Naive B cell (primary cell): Measurements from ENCODE around the gene ANXA6. TPM values are rescaled to one million over a fixed set of nuclear protein-coding genes. Genes with fewer than 3 reads are reported as not detected.
A peak's percentile ranks its signal among the peaks of the same experiment; 100 is the strongest.

ENCODE experiments used
- ATAC-seq, 2 donors: fragments of 150-1000 bp; cut with Tn5 transposase; 2 replicates each; pipeline ENCODE4 v1.10.0; 2021; ENCODE audit warnings: low read depth in 2 of 2, mild to moderate bottlenecking in 2 of 2, moderate library complexity in 2 of 2
- DNase-seq: peaks from one replicate; pipeline ENCODE4 v3.0.0; 2022
- H3K27ac Mint-ChIP-seq, 6 donors: one replicate each; pipeline ENCODE4 v1.8.0; 2020 to 2022; ENCODE audit warnings: mild to moderate bottlenecking in 6 of 6, mixed read lengths in 6 of 6, moderate library complexity in 5 of 6, inconsistent platforms in 2 of 6
- H3K27me3 Mint-ChIP-seq, 3 donors: one replicate each; pipeline ENCODE4 v1.8.0; 2021 to 2022; ENCODE audit warnings: mixed read lengths in 3 of 3, mild to moderate bottlenecking in 1 of 3
- H3K36me3 Mint-ChIP-seq, 2 donors: one replicate each; pipeline ENCODE4 v1.8.0; 2020 to 2022; ENCODE audit warnings: mixed read lengths in 2 of 2, inconsistent platforms in 1 of 2, mild to moderate bottlenecking in 1 of 2
- H3K4me1 Mint-ChIP-seq, 3 donors: one replicate each; pipeline ENCODE4 v1.8.0; 2020 to 2022; ENCODE audit warnings: mixed read lengths in 3 of 3, inconsistent platforms in 1 of 3, mild to moderate bottlenecking in 1 of 3, moderate library complexity in 1 of 3
- H3K4me3 Mint-ChIP-seq, 8 donors: one replicate each; pipeline ENCODE4 v1.8.0; 2020 to 2022; ENCODE audit warnings: mild to moderate bottlenecking in 8 of 8, mixed read lengths in 8 of 8, moderate library complexity in 8 of 8, inconsistent platforms in 2 of 8
- H3K9me3 Mint-ChIP-seq, 7 donors: one replicate each; pipeline ENCODE4 v1.8.0; 2020 to 2022; ENCODE audit warnings: mixed read lengths in 7 of 7, mild to moderate bottlenecking in 5 of 7, inconsistent platforms in 2 of 7, moderate library complexity in 1 of 7
- polyA plus RNA-seq, 6 donors: library from polyadenylated mRNA; unstranded; fragments of 300-500 nt; fragmentation: Illumina TruSeq; gene quantifications; one replicate each; pipeline ENCODE4 v1.2.3, GENCODE V29; 2021; ENCODE audit warnings: low read depth in 6 of 6

The ANXA6 gene
- polyA plus RNA-seq, 6 donors from 2014 or later: 183 to 442 (median 326) TPM

GRCh38 chr5:151085517-151086041 is 72.0 kb downstream of the ANXA6 start:
- Mint-ChIP-seq H3K27me3 (no peaks in the 10 kb centered on the region), H3K27ac (peak overlapping the region in 5 of 6 donors; percentile 60 to 89 (median 80)), H3K36me3 (no peaks in the 10 kb centered on the region), H3K9me3 (no peaks in the 10 kb centered on the region), H3K4me1 (peaks cover 39 to 62% (median 48%) of the 10 kb centered on the region in 3 donors), H3K4me3 (peak overlapping the region in 6 of 8 donors; percentile 2 to 44 (median 11))
- no peak for ATAC-seq
- DNase-seq: no peak

GRCh38 chr5:151084363-151084762 is 73.2 kb downstream of the ANXA6 start:
- Mint-ChIP-seq H3K4me1 (peaks cover 47 to 71% (median 56%) of the 10 kb centered on the region in 3 donors), H3K27ac (peak overlapping the region in 3 of 6 donors; percentile 59 to 96 (median 80)), H3K9me3 (no peaks in the 10 kb centered on the region), H3K27me3 (no peaks in the 10 kb centered on the region), H3K4me3 (peak overlapping the region in 2 of 8 donors; percentile 23 to 50), H3K36me3 (no peaks in the 10 kb centered on the region)
- DNase-seq: no peak
- no peak for ATAC-seq

- ATAC-seq: no peak
- Mint-ChIP-seq H3K27ac (peak overlapping the region in 5 of 6 donors; percentile 29 to 94 (median 81)), H3K36me3 (peaks cover 0 to 7% of the 10 kb centered on the region in 2 donors), H3K9me3 (no peaks in the 10 kb centered on the region), H3K4me1 (peaks cover 56 to 80% (median 68%) of the 10 kb centered on the region in 3 donors), H3K4me3 (peak overlapping the region; percentile 5 to 95 (median 80)), H3K27me3 (no peaks in the 10 kb centered on the region)
- no peak for DNase-seq
These were observed 74.4 kb downstream of the ANXA6 start for GRCh38 chr5:151083081-151083676.

GRCh38 chr5:151082282-151082902 is 75.2 kb downstream of the ANXA6 start:
- Mint-ChIP-seq H3K27me3 (no peaks in the 10 kb centered on the region), H3K4me3 (peak overlapping the region; percentile 65 to 95 (median 89)), H3K27ac (peak overlapping the region; percentile 29 to 99 (median 89)), H3K4me1 (peaks cover 63 to 83% (median 74%) of the 10 kb centered on the region in 3 donors), H3K36me3 (peaks cover 0 to 12% of the 10 kb centered on the region in 2 donors), H3K9me3 (no peaks in the 10 kb centered on the region)
- ATAC-seq (no peak), DNase-seq (no peak)

- Mint-ChIP-seq H3K27me3 (no peaks in the 10 kb centered on the region), H3K9me3 (no peaks in the 10 kb centered on the region), H3K4me1 (peaks cover 65 to 83% (median 74%) of the 10 kb centered on the region in 3 donors), H3K36me3 (peaks cover 0 to 12% of the 10 kb centered on the region in 2 donors), H3K27ac (peak overlapping the region; percentile 91 to 99 (median 95)), H3K4me3 (peak overlapping the region; percentile 74 to 95 (median 94))
- DNase-seq (no peak), ATAC-seq (no peak)
These were observed 75.9 kb downstream of the ANXA6 start for GRCh38 chr5:151081431-151082281.

- DNase-seq (peak; percentile 99), ATAC-seq (peak; percentile 90)
- H3K4me3 Mint-ChIP-seq: peak within 1 kb of the TSS; percentile 74 to 96 (median 95)
- H3K9me3 Mint-ChIP-seq: no peaks in the 10 kb centered on the region
- no peaks in the 10 kb centered on the region for H3K27me3 Mint-ChIP-seq
- H3K4me1 Mint-ChIP-seq: peaks cover 67 to 83% (median 75%) of the 10 kb centered on the region in 3 donors
- peaks cover 0 to 12% of the 10 kb centered on the region in 2 donors for H3K36me3 Mint-ChIP-seq
- H3K27ac Mint-ChIP-seq: peak within 1 kb of the TSS; percentile 91 to 99 (median 95)
These were observed 76.8 kb downstream of the ANXA6 start, which contains the start of gene TNIP1 for GRCh38 chr5:151080613-151081430. TNIP1 (minus strand) TSS chr5:151081034; CDS start chr5:151065095, 15,939 bp downstream.

- no peak for DNase-seq
- Mint-ChIP-seq H3K27ac (peak overlapping the region; percentile 70 to 99 (median 94)), H3K4me3 (peak overlapping the region; percentile 74 to 96 (median 95)), H3K27me3 (no peaks in the 10 kb centered on the region), H3K4me1 (peaks cover 60 to 82% (median 75%) of the 10 kb centered on the region in 3 donors), H3K36me3 (peaks cover 0 to 12% of the 10 kb centered on the region in 2 donors), H3K9me3 (no peaks in the 10 kb centered on the region)
- ATAC-seq: no peak
These were observed 77.6 kb downstream of the ANXA6 start for GRCh38 chr5:151079838-151080612.

GRCh38 chr5:151078490-151079262 is 78.9 kb downstream of the ANXA6 start:
- Mint-ChIP-seq H3K9me3 (peaks cover 0 to 2% (median 0%) of the 10 kb centered on the region in 7 donors), H3K36me3 (peaks cover 3 to 12% of the 10 kb centered on the region in 2 donors), H3K27ac (peak overlapping the region in 5 of 6 donors; percentile 36 to 95 (median 94)), H3K4me1 (peaks cover 56 to 79% (median 74%) of the 10 kb centered on the region in 3 donors), H3K4me3 (peak overlapping the region; percentile 74 to 95 (median 94)), H3K27me3 (no peaks in the 10 kb centered on the region)
- DNase-seq (peak; percentile 47), ATAC-seq (no peak)

GRCh38 chr5:151077967-151078366 is 79.6 kb downstream of the ANXA6 start:
- Mint-ChIP-seq H3K4me3 (peak overlapping the region; percentile 74 to 95 (median 94)), H3K27ac (peak overlapping the region in 5 of 6 donors; percentile 34 to 95 (median 94)), H3K27me3 (no peaks in the 10 kb centered on the region), H3K4me1 (peaks cover 53 to 77% (median 70%) of the 10 kb centered on the region in 3 donors), H3K9me3 (peaks cover 0 to 2% (median 0%) of the 10 kb centered on the region in 7 donors), H3K36me3 (peaks cover 3 to 12% of the 10 kb centered on the region in 2 donors)
- ATAC-seq (no peak), DNase-seq (no peak)

GRCh38 chr5:151077419-151077818 is 80.2 kb downstream of the ANXA6 start:
- Mint-ChIP-seq H3K4me1 (peaks cover 51 to 77% (median 72%) of the 10 kb centered on the region in 3 donors), H3K27ac (peak overlapping the region in 3 of 6 donors; percentile 56 to 94 (median 91)), H3K27me3 (no peaks in the 10 kb centered on the region), H3K36me3 (peaks cover 3 to 12% of the 10 kb centered on the region in 2 donors), H3K9me3 (peaks cover 0 to 2% (median 0%) of the 10 kb centered on the region in 7 donors), H3K4me3 (peak overlapping the region in 4 of 8 donors; percentile 25 to 95 (median 56))
- ATAC-seq: no peak
- no peak for DNase-seq

- ATAC-seq: no peak
- H3K27ac Mint-ChIP-seq: peak overlapping the region in 3 of 6 donors; percentile 42 to 88 (median 81)
- peak overlapping the region in 6 of 8 donors; percentile 6 to 95 (median 68) for H3K4me3 Mint-ChIP-seq
- H3K9me3 Mint-ChIP-seq: peaks cover 0 to 2% (median 0%) of the 10 kb centered on the region in 7 donors
- no peaks in the 10 kb centered on the region for H3K27me3 Mint-ChIP-seq
- peaks cover 56 to 79% (median 73%) of the 10 kb centered on the region in 3 donors for H3K4me1 Mint-ChIP-seq
- H3K36me3 Mint-ChIP-seq: peaks cover 3 to 12% of the 10 kb centered on the region in 2 donors
- DNase-seq: no peak
These were observed 81.0 kb downstream of the ANXA6 start for GRCh38 chr5:151076616-151077015.
